Left ventricle myocardium inferior (tissue), 1 donor: ENCODE measurements around the gene BCAS3. TPM values are rescaled to one million over a fixed set of nuclear protein-coding genes. Genes with fewer than 3 reads are reported as not detected.
"Not testable (repeated sequence)": the region's sequence is repeated elsewhere in the genome, so short reads cannot be mapped to it uniquely, and the experiment has no call there.

Experiments used
- DNase-seq: peaks from one replicate; pipeline ENCODE4 v3.0.0-alpha.2; 2020
- H3K27ac ChIP-seq: fragments of 200-600 bp; replicated peaks from 2 replicates; pipeline ENCODE4 v1.8.0; 2021
- H3K27me3 ChIP-seq: fragments of 200-600 bp; 2 replicates; pipeline ENCODE4 v1.8.0; 2021; ENCODE audit warnings: low read depth
- H3K36me3 ChIP-seq: fragments of 200-600 bp; 2 replicates; pipeline ENCODE4 v1.8.0; 2021
- H3K4me1 ChIP-seq: fragments of 200-600 bp; 2 replicates; pipeline ENCODE4 v1.8.0; 2021
- H3K4me3 ChIP-seq: fragments of 200-600 bp; 2 replicates; pipeline ENCODE4 v1.8.0; 2021; ENCODE audit warnings: mild to moderate bottlenecking, moderate library complexity
- H3K9me3 ChIP-seq: fragments of 200-600 bp; replicated peaks from 2 replicates; pipeline ENCODE4 v1.8.0; 2021
- CTCF ChIP-seq: fragments of 200-600 bp; IDR thresholded peaks from 2 replicates; pipeline ENCODE4 v1.8.0; 2021; ENCODE audit warnings: antibody characterized with exemption, mild to moderate bottlenecking, borderline replicate concordance
- intact Hi-C: fragments of 100-400 bp; cut with micrococcal nuclease; formaldehyde crosslinking; loops from one replicate; pipeline ENCODE4 v1.11.0; 2022
- total RNA-seq: library from RNA; stranded (reverse); fragmentation: NEBNext Ultra II Directional; extraction: Animal tissue kit (Norgen Biotek cat#: 25700); gene quantifications from one replicate; pipeline ENCODE4 v1.2.1, GENCODE V29; 2021
- donor health status: DM: no; HTN: yes; CAD: no; lungs with severe emphysema.

Gene BCAS3
- total RNA-seq, 1 donor from 2014 or later = 16.5 TPM

DNA sequence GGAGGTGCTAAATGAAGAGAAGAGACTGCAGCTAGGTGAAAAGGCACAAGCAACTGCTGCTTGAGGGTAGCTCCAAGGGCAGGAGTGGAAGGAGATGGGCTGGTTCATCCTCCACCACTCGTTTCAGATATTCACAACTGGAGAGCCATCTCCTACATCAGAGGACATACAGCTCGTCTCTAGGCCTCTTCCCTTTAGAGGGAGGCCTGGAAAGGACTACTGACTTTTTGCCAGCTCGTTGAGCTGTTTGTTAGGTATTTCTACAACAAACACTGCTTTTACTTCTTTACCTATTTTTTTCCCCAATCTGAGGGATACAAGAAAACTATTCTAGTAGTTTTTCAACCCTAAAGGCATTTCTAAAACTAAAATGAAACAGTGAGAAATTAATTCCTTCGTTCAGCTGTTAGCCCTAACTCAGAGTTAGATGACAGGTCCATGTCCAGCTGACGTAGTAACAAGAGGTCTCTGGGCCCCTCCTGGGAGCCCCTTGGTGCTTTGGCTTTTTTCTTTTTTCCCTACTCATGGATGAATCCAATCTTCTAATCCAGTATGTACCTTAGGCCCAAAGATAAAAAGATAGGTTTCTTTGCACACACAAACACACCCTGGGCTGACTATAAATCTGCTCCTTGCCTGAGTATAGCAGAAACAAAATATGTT, 674.2 kb downstream of the BCAS3 start:
- H3K36me3 ChIP-seq = no peaks in the 10 kb centered on the region
- H3K9me3 ChIP-seq = no peaks in the 10 kb centered on the region
- H3K4me3 ChIP-seq = no peak overlapping the region
- no peak for DNase-seq
- H3K27ac ChIP-seq = no peak overlapping the region
- H3K4me1 ChIP-seq = peaks cover 15% of the 10 kb centered on the region
- intact Hi-C loops = no loop called here
- peaks cover 11% of the 10 kb centered on the region for H3K27me3 ChIP-seq
- TF ChIP-seq CTCF = no peak

DNA sequence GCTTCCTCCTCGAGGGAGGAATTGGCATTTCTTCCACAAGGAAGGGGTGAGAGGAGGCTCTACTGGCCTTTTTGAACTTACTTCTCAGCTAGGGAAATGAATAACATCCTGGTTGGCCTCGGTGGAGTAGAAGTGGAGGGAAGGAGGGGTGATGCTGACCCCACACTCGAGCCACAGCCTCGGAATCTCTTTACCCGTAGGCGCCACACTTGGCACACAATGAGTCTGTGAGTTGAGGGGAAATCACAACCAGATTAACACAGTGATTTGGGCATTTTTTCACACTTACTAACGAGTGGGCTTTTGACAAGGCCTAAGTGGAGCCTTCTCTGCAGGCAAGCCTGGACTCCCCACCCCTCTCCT, 674.7 kb downstream of the BCAS3 start:
- intact Hi-C loops = no loop called here
- Histone ChIP-seq H3K27me3 (peaks cover 9% of the 10 kb centered on the region), H3K27ac (no peak overlapping the region)

GRCh38 chr17:61352781-61353491, 675.3 kb downstream of the BCAS3 start:
- Histone ChIP-seq H3K9me3 (no peaks in the 10 kb centered on the region), H3K4me1 (peaks cover 15% of the 10 kb centered on the region), H3K4me3 (no peak overlapping the region), H3K27ac (no peak overlapping the region), H3K36me3 (no peaks in the 10 kb centered on the region), H3K27me3 (peaks cover 4% of the 10 kb centered on the region)
- no peak for TF ChIP-seq CTCF
- no peak for DNase-seq
- intact Hi-C loops = no loop called here

More for the DNA sequence above, 674.7 kb downstream of the BCAS3 start:
- H3K4me1 ChIP-seq = peaks cover 15% of the 10 kb centered on the region
- no peak overlapping the region for H3K4me3 ChIP-seq
- no peaks in the 10 kb centered on the region for H3K9me3 ChIP-seq
- H3K36me3 ChIP-seq = no peaks in the 10 kb centered on the region
- DNase-seq = no peak
- TF ChIP-seq CTCF = no peak

- Histone ChIP-seq H3K4me3 (no peak overlapping the region), H3K27ac (no peak overlapping the region), H3K4me1 (peaks cover 15% of the 10 kb centered on the region), H3K9me3 (no peaks in the 10 kb centered on the region), H3K36me3 (no peaks in the 10 kb centered on the region), H3K27me3 (peaks cover 6% of the 10 kb centered on the region)
- TF ChIP-seq CTCF = no peak
- no peak for DNase-seq
- intact Hi-C loops = no loop called here
These were observed 676.0 kb downstream of the BCAS3 start for GRCh38 chr17:61353615-61354014.

GRCh38 chr17:61354895-61355874, 677.5 kb downstream of the BCAS3 start:
- Histone ChIP-seq H3K4me3 (no peak overlapping the region), H3K27ac (no peak overlapping the region), H3K9me3 (no peaks in the 10 kb centered on the region), H3K36me3 (no peaks in the 10 kb centered on the region), H3K4me1 (peaks cover 15% of the 10 kb centered on the region), H3K27me3 (peaks cover 16% of the 10 kb centered on the region)
- no peak for TF ChIP-seq CTCF
- intact Hi-C loops = no loop called here
- DNase-seq = no peak

DNA sequence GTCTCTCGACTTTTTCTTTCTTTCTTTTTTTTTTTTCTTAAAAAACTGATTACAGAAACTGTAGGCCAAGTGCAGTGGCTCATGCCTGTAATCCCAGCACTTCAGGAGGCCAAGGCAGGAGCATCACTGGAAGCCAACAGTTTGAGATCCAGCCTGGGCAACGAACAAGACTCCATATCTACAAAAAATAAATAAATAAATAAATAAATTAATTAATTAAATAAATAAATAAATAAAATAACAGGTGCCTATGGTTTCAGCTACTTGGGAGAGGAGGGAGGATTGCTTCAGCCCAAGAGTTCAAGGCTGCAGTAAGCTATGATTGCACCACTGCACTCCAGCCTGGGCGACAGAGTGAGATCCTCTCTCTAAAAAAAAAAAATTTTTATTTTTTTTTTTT, 679.4 kb downstream of the BCAS3 start:
- H3K27me3 ChIP-seq = peaks cover 33% of the 10 kb centered on the region
- H3K36me3 ChIP-seq, H3K4me3 ChIP-seq, H3K9me3 ChIP-seq, H3K27ac ChIP-seq, H3K4me1 ChIP-seq, intact Hi-C loops, DNase-seq: not testable (repeated sequence)

DNA sequence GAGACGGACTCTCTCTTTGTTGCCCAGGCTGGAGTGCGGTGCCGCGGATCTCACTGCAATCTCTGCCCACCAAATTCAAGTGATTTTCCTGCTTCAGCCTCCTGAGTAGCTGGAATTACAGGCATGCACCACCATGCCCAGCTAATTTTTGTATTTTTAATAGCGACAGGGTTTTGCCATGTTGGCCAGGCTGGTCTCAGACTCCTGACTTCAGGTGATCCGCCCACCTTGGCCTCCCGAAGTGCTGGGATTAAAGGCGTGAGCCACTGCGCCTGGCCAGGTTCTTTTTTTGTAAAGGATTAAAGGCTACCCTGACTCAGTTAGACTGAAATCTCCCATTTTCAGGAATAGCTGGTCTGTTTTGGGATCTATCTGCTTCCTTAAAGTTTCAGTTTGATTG, 681.9 kb downstream of the BCAS3 start:
- H3K9me3 ChIP-seq, H3K27ac ChIP-seq, H3K4me1 ChIP-seq, H3K4me3 ChIP-seq, DNase-seq, H3K36me3 ChIP-seq, intact Hi-C loops: not testable (repeated sequence)
- H3K27me3 ChIP-seq = peaks cover 37% of the 10 kb centered on the region
